Measurements from ENCODE around the gene NAB2. TPM values are rescaled to one million over a fixed set of nuclear protein-coding genes. Genes with fewer than 3 reads are reported as not detected.

NAB2 gene
- total and polyA plus RNA-seq, 2 of the 8 experiments (the other 6 are each of a cell fraction or from before 2014, with no cell fraction given), result 20.9 to 23.5 TPM

DNA sequence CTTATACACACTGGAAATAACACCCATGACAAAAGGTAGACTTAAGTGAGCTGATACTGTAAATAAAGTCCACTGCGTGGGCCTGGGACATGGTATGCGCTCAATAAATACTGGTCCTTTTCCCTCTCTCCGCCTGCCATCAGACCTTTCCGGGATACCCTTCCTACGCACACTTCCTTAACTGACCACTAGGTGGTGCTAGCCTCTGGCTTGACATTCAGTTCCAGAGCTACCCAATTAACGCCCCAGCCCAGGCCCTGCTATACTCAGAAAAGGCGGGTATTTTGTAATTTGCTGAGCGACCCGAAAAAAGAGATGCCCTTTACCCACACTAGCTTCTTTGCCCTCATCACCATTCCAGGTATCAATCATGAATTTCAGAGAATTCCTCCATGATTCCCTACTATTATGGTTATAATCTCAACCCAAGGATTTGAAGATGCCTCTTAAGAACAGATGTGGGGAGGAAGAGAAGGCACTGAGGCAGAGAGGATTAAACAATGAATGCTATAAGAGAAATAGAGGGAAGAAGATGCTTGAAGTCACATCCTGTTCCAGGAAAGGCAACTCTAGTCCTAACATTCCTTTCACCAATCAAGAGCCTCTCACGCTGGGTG, 35.5 kb downstream of the NAB2 start (continued):
- TF ChIP-seq, protein P1, sequence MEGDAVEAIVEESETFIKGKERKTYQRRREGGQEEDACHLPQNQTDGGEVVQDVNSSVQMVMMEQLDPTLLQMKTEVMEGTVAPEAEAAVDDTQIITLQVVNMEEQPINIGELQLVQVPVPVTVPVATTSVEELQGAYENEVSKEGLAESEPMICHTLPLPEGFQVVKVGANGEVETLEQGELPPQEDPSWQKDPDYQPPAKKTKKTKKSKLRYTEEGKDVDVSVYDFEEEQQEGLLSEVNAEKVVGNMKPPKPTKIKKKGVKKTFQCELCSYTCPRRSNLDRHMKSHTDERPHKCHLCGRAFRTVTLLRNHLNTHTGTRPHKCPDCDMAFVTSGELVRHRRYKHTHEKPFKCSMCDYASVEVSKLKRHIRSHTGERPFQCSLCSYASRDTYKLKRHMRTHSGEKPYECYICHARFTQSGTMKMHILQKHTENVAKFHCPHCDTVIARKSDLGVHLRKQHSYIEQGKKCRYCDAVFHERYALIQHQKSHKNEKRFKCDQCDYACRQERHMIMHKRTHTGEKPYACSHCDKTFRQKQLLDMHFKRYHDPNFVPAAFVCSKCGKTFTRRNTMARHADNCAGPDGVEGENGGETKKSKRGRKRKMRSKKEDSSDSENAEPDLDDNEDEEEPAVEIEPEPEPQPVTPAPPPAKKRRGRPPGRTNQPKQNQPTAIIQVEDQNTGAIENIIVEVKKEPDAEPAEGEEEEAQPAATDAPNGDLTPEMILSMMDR (IDR thresholded peaks at IDR 0.05; ENCODE audit: control extremely low read depth in 1 of 3, insufficient read depth in 1 of 3, low read depth in 1 of 3, low read length in 3 of 3), result peak; percentile 83 to 99 (median 92)
- TF ChIP-seq E2F6 (IDR thresholded peaks at IDR 0.05) (peak; percentile 47; the same call in 1 of the 2 replicates), SRF (IDR thresholded peaks at IDR 0.05; ENCODE audit: low read depth, low read length) (no peak), TCF12 (IDR thresholded peaks at IDR 0.05; ENCODE audit: low read depth, low read length) (no peak), SP4 (IDR thresholded peaks at IDR 0.05; ENCODE audit: low read length) (no peak), SIN3A (conservative IDR thresholded peaks at IDR 0.05 in 1 of 2, IDR thresholded peaks at IDR 0.05 in 1 of 2; ENCODE audit: low read depth in 1 of 2, low read length in 2 of 2) (peak in 1 of 2 experiments; percentile 65; a peak in 1 of 4 replicates), TBP (IDR thresholded peaks at IDR 0.05; ENCODE audit: low read depth, low read length) (no peak), CHD1 (IDR thresholded peaks at IDR 0.05; ENCODE audit: low read depth, low read length) (no peak), RAD21 (IDR thresholded peaks at IDR 0.05 in 1 of 2, conservative IDR thresholded peaks at IDR 0.05 in 1 of 2; ENCODE audit: low read depth in 2 of 2, low read length in 2 of 2) (peak; percentile 83 to 85)
